Heart left ventricle (tissue), 13 donors: ENCODE measurements around the gene HAO2.

Source experiments
- CTCF ChIP-seq, 12 donors: fragments of 200-600 bp; sonication (generic) in 4 of 12; IDR thresholded peaks; one replicate each; pipeline versions ENCODE4 v1.5.0 to v1.8.0; 2018 to 2022; ENCODE audit warnings: antibody characterized with exemption in 12 of 12, mild to moderate bottlenecking in 5 of 12
- POLR2A ChIP-seq, 2 donors: fragments of 450-650 bp; IDR thresholded peaks; one replicate each; pipeline ENCODE4 v1.6.1; 2017; ENCODE audit warnings: antibody characterized with exemption in 2 of 2, mild to moderate bottlenecking in 2 of 2, moderate library complexity in 2 of 2
- donor health status: ischemic (EF 13 %, LVEDD 7.1; RV severe dilation, severe dysfunction).
- donor health status: DM: no; HTN: yes; CAD: no.
- donor health status: DM: no; HTN: no; CAD: no.
- donor health status: ischemic (EF 25% LVEDD 6.9; RV normal size, moderate dysfunction).
- donor health status: ischemic (EF 25% LVEDD 5.7; RV mildly dilated, moderate dysfunction).
- donor health status: ischemic (EF 35%, LVEDD 5.7; RV mildly dilated, moderate dysfunction).
- donor health status: nonischemic (EF 11% LVEDD 7.7; RV severe dilation, severe dysfunction).
- donor health status: DM: yes; HTN: yes; CAD: no.
- donor health status: PGD.
- donor health status: ischemic (EF 29% LVEDD 5.4; RV normal size, mild dysfunction).
- donor health status: nonischemic (EF 23%, LVEDD 6.1; RV moderate dilation, normal function).

- no peak for TF ChIP-seq POLR2A (IDR thresholded peaks at IDR 0.05)
- TF ChIP-seq CTCF (IDR thresholded peaks at IDR 0.05), result peak in 5 of 12 donors; percentile 14 to 30 (median 26)
These were observed 4.0 kb downstream of the HAO2 start for GRCh38 chr1:119372503-119373086.
